HEK293T (cell line): ENCODE results near the gene PSMB7.

ENCODE experiments used
- ARNT ChIP-seq: fragments of 450-650 bp; IDR thresholded peaks from 2 replicates; pipeline ENCODE4 v1.6.1; 2017; ENCODE audit warnings: mild to moderate bottlenecking
- BHLHE40 ChIP-seq: fragments of 450-650 bp; IDR thresholded peaks from 2 replicates; pipeline ENCODE4 v1.6.1; 2016; ENCODE audit warnings: mild to moderate bottlenecking, moderate library complexity, borderline replicate concordance
- CTBP1 ChIP-seq: fragments of 450-650 bp; IDR thresholded peaks from 2 replicates; pipeline ENCODE4 v1.6.1; 2016; ENCODE audit warnings: borderline replicate concordance
- ELF4 ChIP-seq: fragments of 450-650 bp; IDR thresholded peaks from 2 replicates; pipeline ENCODE4 v1.6.1; 2017; ENCODE audit warnings: antibody characterized with exemption
- FOXA1 ChIP-seq: fragments of 450-650 bp; IDR thresholded peaks from 2 replicates; pipeline ENCODE4 v1.6.1; 2016; ENCODE audit warnings: mild to moderate bottlenecking
- FOXM1 ChIP-seq: fragments of 450-650 bp; IDR thresholded peaks from 2 replicates; pipeline ENCODE4 v1.6.1; 2017; ENCODE audit warnings: mild to moderate bottlenecking, borderline replicate concordance
- HDGF ChIP-seq: fragments of 450-650 bp; IDR thresholded peaks from 2 replicates; pipeline ENCODE4 v1.6.1; 2017; ENCODE audit warnings: antibody characterized with exemption, borderline replicate concordance
- L3MBTL2 ChIP-seq: fragments of 450-650 bp; conservative IDR thresholded peaks from 2 replicates; pipeline ENCODE4 v1.6.1; 2016; ENCODE audit warnings: mild to moderate bottlenecking
- PKNOX1 ChIP-seq: fragments of 450-650 bp; IDR thresholded peaks from 2 replicates; pipeline ENCODE4 v1.6.1; 2016
- SP1 ChIP-seq: fragments of 450-650 bp; IDR thresholded peaks from 2 replicates; pipeline ENCODE4 v1.6.1; 2017
- SUZ12 ChIP-seq: fragments of 450-650 bp; IDR thresholded peaks from 2 replicates; pipeline ENCODE4 v1.6.1; 2016; ENCODE audit warnings: mild to moderate bottlenecking
- TARDBP ChIP-seq: fragments of 450-650 bp; IDR thresholded peaks from 2 replicates; pipeline ENCODE4 v1.6.1; 2016
- ZNF384 ChIP-seq: fragments of 450-650 bp; IDR thresholded peaks from 2 replicates; pipeline ENCODE4 v1.6.1; 2016

- TF ChIP-seq SP1 = no peak
- no peak for TF ChIP-seq TARDBP
- no peak for TF ChIP-seq ARNT
- TF ChIP-seq FOXM1 = no peak
- no peak for TF ChIP-seq CTBP1
- no peak for TF ChIP-seq SUZ12
- no peak for TF ChIP-seq ELF4
- TF ChIP-seq ZNF384 = no peak
- TF ChIP-seq FOXA1 = no peak
- TF ChIP-seq BHLHE40 = no peak
- no peak for TF ChIP-seq L3MBTL2
- TF ChIP-seq HDGF = no peak
- no peak for TF ChIP-seq PKNOX1
These were observed 19.4 kb downstream of the PSMB7 start for GRCh38 chr9:124395826-124396225.
